NCI-H226 (cell line): ENCODE results near the gene VPS11.
"Not testable (repeated sequence)": the region's sequence is repeated elsewhere in the genome, so short reads cannot be mapped to it uniquely, and the experiment has no call there.

ENCODE experiments used
- DNase-seq: peaks from one replicate; pipeline ENCODE4 v3.0.0-alpha.2; 2015

Gene VPS11

DNA sequence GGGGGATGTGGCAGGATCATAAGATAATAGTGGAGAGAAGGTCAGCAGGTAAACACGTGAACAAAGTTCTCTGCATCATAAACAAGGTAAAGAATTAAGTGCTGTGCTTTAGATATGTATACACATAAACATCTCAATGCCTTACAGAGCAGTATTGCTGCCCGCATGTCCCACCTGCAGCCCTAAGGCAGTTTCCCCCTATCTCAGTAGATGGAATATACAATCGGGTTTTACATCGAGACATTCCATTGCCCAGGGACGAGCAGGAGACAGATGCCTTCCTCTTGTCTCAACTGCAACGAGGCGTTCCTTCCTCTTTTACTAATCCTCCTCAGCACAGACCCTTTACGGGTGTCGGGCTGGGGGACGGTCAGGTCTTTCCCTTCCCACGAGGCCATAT, 28.1 kb upstream of the VPS11 start:
- DNase-seq = not testable (repeated sequence)

DNA sequence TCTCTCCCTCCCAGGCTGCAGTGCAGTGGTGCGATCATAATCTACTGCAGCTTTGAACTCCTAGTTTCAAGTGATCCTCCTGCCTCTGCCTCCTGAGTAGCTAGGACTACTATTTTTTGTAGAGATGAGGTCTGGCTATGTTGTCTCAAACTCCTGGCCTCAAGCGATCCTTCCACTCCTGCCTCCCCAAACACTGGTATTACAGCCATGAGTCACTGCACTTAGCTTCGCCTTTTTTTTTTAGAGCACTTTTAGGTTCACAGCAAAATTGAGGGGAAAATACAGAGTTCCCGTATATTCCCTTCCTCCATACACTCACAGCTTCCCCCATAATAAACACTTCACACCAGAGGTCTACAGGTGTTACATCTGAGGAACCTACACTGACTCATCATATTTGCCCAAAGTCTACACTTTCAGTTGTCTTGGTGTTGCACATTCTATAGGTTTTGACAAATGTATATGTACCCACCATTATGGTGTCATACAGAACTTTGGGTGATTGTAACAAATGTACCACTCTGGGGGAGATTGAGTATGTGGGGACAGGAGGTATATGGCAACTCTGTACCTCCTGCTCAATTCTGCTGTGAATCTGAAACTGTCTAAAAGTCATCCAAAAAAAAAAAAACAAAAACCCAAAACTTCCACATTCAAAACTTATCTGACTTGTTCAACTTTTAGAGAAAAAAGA, 25.6 kb upstream of the VPS11 start:
- DNase-seq = peak; percentile 37

DNA sequence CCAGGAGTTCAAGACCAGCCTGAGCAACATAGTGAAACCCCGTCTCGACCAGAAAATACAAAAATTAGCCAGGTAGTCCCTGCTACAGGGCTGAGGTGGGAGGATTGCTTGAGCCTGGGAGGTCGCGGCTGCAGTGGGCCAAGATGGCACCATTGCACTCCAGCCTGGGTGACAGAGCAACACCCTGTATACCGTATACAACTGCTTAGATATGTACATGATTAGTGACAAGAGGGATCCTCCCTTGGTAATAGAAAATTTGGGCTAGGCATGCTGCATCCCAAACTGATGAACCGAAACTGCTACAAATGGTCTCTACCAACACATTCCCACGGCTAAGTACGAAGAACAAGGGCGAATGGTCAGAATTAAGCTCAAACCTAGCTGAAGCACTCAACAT, 24.7 kb upstream of the VPS11 start:
- no peak for DNase-seq

DNA sequence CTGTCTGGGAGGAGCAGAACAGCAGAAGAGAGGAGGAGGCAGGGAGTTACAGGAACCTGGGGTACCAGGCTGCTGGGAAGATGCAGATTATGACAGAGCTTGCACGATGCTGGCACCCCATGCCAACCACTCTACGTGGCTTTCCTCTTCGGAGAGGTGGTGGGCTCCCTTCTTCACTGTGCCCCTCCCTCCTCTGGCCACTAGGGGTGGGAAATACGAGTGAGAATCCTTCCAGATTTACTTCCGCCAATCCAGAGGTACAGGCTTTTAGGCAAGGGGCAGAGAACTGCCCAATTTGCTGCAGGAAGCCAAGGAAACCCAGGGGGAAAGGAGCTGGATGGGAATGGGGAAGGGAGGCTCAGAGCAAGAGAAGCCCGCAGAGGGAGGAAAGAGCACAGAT, 22.9 kb upstream of the VPS11 start:
- no peak for DNase-seq

DNA sequence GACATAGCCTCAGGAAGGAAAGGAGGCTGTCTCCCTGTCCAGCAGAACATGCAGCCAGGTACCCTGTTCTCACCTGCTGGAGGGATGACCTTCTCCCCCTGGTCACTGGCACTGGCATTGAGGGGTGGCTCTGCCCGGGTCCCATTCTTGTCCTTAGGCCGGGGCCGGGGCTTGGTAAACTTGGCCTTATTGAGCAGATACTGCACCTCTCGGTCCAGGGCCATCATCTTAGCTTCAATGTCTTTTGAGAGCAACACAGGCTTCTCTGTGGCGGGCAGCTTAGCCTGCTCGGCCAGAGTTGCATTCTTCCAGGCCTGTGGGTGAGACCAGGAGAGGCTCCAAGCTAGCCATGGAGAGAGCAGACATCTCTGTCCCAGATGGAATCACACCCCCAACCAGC, 21.1 kb upstream of the VPS11 start:
- no peak for DNase-seq

DNA sequence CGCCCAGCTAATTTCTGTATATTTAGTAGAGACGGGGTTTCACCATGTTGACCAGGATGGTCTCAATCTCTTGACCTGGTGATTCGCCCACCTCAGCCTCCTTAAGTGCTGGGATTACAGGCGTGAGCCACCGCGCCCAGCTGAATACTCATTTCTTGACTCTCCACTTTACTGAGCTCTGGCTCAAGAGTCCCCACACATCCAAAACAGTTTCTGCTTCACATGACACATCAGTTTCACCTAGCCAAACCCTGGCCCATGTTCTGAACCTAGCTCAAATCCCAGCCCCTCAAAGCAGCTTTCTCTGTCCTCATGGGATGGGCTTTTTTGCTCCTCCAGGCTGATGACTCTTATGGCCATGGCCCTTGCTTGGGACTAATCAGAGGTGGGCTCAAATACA, 20.4 kb upstream of the VPS11 start:
- DNase-seq = no peak

DNA sequence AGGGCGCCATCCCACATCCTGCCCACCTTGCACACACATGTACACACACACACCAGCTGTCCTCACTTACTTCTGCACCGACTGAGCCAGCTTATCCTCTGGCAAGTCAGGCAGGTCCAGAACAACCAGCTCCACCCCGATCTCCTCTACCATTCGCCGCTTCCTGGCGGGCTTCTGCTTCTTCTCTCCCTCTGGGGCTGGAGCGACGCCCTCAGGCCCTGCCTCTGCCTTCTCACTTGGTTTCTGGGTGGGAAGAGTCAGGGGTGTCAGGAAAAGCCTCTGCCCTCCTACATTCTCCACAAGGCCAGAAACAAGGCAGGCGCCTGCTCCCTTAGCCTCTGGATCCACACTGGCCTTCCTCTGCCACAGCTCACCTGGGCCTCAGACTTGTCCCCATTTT, 19.0 kb upstream of the VPS11 start:
- no peak for DNase-seq

DNA sequence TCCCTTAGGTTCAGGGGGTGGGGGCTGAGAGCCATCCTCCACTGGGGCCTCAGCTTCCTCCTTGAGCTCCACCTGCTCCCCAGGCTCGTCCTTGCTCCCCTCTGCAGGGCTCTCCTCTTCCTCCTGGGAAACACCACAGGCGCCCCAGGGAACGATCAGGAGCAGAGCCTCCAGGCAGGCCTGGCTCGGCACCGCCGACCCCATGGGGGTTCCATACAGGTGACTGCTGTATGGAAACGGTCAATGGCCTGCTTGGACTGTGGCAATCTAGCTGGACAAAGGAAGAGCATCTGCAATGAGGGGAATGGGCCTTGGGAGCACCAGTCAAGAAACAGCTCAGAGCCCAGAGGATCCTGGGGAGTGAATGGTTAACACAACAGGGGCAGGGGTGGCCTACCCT, 18.5 kb upstream of the VPS11 start:
- DNase-seq = no peak

DNA sequence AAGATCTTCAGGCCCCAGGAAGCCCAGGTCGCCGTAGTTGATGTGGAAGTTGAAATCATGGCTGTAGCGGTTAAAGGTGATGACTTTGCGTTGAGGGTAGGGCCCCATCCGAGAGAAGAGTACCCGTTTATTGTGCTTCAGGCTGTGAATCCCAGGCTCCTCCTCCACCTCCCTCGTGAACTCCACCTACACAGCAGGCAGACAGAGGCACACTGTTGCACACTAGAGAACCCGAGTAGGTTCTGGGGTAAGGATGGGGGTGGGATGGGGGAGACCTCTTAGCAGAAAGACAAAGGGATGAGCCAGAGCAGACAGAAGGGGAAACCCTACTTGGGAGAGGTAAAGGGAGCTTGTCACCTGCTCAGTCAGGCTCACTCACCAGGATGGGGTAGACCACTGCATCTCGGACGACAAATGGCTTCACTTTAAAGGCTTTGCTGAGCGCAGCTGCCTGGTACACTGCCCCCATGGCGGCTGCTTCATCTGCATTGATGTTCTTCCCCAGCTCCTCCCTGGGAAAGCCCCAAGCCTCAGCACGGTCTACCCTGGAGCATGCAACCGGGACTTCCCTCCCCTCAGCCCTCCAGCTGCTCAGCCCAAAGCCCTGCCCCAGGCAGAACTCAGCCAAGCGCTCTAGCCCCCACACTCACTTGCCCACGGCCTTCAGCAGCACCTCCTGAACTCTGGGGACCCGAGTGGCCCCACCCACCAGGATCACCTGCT, 16.0 kb upstream of the VPS11 start:
- DNase-seq = no peak

DNA sequence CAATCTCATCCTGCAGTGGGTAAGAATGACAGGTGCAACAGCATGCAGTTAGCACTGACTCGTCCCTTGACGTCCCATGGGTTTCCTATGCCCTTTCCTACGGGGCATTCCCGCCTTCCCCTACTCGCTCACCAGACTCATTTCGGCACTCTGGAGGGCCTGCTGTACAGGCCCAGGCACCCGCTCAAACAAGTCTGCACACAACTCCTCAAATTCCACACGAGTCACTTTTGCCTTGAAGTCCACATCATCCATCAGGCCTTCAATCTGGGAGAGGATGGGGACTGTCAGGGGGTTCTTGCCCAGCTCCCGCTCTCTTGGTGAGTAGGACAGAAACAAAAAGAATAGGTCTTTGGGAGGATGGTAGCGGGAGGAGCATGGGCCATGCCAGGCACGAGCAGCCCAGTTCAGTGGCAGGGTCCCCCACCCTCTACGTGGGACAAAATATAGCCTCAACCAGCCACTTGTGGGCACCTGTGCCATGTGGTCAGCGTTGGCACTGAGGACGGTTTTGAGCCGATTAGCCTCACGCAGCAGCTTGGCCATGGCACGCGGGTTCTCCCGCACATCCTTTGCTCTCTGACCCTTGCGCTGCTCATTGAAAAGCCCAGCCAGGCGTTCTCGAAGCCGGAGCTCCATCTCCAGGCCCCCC, 15.3 kb upstream of the VPS11 start:
- DNase-seq = no peak

DNA sequence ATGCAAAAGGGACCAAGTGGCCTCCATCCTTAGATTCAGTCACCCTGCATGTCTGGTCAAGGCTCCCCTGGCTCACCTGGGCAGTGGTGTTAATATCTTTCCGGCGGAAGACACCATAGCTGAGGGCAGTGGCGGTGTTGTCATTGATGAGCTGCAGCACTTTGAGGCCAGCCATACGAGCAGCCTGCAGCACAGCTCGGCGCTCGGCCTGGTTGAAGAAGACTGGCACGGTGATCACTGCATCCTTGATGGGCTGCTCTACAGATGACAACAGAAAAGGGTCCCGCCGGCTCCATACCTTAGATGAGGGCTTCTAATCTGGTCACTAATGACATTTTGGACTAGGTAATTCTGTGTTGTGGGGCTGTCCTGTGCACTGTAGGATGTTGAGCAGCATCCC, 13.2 kb upstream of the VPS11 start:
- DNase-seq = no peak

DNA sequence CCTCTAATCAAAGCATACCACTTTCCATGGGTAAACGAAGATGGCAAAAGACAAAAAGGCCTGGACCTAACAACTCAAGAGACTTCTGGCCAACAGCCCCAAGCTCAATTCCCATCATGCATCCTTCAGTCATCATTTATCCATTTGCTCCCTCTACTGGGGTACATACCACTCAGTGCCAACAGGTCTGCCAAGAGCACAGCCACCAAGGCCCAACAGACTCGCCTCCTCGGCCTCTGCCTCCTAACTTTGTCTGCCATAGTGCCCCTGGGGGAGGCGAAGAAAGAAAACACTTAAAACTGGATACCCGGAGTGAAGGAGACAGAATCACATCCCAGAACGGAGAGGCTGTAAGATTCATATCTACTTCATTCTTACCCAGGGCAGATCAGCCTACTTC, 11.7 kb upstream of the VPS11 start:
- DNase-seq = peak; percentile 32

DNA sequence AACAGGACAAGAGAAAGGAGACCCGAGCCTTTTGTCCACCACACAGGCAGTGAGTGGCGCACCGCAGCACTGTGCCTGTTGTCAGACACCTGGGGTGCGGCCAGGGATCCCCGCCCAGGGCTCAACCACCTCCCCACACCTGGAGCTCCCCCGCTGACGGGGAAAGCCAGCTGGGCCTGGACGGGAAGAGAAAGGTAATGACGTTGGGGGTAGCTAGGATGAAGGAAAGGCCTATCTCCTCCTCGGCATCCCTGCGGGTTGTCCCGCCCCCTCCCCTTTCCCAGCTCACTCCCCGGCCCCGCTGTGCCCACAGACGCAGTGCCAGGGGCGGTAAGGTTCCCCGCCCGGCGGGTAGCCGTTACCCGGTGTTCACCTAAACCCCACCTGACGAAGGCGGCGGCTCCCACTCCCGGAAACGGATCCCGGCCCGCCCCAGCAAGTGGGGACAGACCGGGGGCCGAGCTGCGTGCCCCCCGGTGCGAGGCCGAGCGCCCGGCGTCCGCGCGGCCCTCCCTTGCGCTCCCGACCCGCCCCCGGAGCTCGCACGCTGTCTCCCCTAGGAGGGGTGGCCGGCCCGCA, 11.1 kb upstream of the VPS11 start:
- DNase-seq = no peak

DNA sequence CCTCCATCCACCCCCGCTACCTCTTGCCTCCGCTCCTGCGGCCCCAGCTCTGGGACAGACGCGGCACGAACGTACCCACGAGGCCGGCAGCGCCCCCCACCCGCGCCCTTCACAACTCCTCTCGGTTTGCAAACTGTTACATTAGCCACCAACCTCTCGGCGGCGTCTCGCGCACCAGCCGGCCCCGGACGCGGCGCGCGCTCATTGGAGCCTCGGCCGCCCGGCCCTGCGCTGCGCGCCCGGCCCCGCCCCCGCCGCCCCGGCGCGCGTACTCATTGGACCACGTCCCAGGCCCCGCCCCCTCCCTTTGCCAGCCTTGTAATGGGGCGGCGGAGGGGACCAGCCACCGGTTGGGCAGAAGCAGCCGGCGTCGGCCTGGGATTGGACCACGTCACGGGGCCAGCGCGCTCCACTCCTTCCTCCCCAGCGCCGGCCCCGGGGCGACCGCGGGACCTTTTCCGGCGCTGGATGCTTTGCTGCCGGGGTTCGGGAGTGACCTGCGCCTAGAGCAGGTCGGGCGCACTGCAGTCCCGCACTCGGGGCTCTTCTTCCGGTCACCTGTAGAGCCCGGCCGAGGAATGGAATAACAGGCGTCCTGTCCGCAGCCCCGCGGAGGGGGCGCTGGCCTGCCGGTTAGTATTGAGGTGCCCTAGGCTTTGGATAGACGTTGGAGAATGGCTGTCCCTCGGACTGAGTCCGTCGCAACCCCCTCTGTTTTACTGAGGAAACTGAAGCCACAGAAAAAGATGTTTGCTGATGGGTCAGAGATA, 10.4 kb upstream of the VPS11 start, which contains the start of gene HYOU1:
Gene HYOU1 (minus strand): TSS at position 206 of the 770 bp plus-strand sequence. CDS start 1,045 bp downstream, outside the sequence.
- peak; percentile 94 for DNase-seq

DNA sequence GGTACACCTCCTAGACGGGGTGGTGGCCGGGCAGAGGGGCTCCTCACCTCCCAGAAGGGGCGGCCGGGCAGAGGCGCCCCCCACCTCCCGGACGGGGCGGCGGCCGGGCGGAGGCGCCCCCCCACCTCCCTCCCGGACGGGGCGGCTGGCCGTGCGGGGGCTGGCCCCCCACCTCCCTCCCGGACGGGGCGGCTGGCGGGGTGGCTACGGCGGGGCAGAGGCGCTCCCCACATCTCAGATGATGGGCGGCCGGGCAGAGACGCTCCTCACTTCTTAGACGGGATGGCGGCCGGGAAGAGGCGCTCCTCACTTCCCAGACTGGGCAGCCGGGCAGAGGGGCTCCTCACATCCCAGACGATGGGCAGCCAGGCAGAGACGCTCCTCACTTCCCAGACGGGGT, 8.5 kb upstream of the VPS11 start:
- not testable (repeated sequence) for DNase-seq

DNA sequence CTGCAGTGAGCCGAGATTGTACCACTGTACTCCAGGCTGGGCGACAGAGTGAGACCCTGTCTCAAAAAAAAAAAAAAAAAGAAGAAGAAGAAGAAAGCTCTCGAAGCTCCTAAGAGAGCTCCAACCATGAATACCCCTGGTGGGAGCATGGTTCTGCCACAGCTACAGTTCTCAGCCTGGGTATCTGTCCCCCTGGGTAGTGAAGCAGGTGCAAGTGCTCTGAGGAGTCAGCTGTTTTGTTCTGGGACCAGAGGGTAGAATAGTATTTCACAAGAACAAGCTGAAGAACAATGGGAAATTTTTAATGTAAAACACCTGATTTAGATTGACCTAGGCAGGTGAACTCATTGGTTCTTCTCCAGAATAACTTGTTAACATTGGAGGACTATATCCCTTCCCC, 6.4 kb upstream of the VPS11 start:
- DNase-seq = no peak

DNA sequence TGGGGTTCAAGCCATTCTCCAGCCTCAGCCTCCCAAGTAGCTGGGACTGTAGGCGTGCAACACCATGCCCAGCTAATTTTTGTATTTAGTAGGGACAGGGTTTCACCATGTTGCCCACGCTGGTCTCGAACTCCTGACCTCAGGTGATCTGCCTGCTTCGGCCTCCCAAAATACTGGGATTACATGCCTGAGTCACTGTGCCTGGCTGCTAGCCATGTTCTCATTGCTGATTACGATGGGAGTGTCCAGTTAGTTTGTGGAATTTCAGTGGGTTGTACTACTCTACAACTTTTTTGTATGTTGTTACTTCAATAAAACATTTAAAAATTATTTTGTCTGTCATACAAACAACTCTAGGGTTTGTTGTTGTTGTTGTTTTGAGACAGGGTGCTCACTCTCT, 4.8 kb upstream of the VPS11 start:
- DNase-seq = peak; percentile 49

DNA sequence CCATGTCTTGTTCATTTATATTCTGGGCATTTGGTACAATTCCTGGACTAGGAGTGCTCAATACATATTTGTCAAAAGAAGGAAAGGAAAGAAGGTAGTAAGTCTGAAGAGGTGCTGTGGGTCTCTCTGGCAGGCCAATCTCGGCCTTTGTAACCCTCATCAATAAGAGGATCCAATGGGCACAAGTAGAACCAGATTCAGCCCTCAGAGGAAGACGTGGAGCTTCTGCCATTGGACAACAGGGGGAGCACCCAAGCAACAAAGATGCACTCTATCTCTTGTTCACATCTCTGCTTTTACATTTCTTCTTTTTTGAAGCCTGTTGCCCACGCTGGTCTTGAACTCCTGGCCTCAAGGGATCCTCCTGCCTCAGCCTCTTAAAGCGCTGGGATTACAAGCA, 2.2 kb upstream of the VPS11 start:
- no peak for DNase-seq

DNA sequence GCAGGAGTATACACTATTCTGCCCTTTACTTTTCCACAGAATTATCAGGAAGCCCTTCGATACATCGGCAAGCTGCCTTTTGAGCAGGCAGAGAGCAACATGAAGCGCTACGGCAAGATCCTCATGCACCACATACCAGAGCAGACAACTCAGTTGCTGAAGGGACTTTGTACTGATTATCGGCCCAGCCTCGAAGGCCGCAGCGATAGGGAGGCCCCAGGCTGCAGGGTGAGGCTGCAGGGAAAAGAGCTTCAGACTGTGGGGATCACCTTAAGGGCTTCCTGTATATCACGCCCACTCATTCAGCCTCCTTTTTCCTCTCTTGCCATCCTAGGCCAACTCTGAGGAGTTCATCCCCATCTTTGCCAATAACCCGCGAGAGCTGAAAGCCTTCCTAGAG, 10.2 kb downstream of the VPS11 start:
- DNase-seq = no peak

DNA sequence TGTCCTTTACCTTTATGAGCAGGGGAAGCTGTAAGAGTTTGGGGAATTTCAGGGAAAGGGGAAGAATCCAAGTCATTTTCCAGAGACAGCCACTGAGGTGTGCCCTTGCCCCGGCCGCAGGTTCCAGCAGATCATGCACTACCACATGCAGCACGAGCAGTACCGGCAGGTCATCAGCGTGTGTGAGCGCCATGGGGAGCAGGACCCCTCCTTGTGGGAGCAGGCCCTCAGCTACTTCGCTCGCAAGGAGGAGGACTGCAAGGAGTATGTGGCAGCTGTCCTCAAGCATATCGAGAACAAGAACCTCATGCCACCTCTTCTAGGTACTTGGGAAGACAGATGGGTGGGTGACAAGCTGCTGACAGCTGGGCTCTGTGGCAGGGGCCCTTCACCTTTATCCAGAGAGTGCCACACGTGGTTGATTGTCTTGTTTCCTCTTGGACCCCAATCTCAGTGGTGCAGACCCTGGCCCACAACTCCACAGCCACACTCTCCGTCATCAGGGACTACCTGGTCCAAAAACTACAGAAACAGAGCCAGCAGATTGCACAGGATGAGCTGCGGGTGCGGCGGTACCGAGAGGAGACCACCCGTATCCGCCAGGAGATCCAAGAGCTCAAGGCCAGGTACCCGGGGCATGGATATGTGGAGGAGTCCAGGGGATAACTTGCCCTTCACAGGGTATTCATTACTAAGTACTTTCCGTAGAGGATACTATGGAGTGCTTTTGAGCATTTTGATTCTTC, 11.2 kb downstream of the VPS11 start:
- no peak for DNase-seq

DNA sequence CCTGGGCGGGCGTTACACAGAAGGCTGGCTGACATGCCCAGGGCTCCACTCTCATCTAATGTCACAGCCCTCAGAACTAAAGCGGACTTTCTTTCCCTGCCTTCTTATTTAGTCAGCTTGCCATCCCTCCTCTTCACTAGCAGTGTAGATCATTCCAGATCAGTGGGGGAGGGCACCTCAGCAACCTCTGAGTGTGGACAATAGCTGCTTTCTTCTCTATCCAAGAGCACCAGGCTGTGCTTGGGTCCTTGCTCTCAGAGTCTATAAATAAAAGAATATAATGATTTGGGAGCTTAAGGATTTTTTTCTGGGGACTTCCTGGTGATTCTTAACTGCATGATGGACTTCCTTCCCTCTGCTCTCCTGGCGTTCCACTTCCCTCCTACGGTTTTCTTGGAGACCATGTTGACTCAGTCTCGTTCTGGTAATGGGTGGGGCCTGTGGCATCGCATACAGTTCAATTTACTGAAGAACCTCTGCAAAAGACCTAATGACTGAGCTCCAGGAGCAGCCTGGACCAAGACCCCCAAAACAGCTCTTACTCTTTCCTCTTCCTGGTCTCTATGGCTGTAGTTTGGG, 14.2 kb downstream of the VPS11 start:
- no peak for DNase-seq
